ENCODE measurements around the gene TULP1. TPM values are rescaled to one million over a fixed set of nuclear protein-coding genes. Genes with fewer than 3 reads are reported as not detected.

Gene TULP1
- total and polyA plus RNA-seq, 2 of the 13 experiments (the other 11 are each of a cell fraction or from before 2014, with no cell fraction given): not detected

DNA sequence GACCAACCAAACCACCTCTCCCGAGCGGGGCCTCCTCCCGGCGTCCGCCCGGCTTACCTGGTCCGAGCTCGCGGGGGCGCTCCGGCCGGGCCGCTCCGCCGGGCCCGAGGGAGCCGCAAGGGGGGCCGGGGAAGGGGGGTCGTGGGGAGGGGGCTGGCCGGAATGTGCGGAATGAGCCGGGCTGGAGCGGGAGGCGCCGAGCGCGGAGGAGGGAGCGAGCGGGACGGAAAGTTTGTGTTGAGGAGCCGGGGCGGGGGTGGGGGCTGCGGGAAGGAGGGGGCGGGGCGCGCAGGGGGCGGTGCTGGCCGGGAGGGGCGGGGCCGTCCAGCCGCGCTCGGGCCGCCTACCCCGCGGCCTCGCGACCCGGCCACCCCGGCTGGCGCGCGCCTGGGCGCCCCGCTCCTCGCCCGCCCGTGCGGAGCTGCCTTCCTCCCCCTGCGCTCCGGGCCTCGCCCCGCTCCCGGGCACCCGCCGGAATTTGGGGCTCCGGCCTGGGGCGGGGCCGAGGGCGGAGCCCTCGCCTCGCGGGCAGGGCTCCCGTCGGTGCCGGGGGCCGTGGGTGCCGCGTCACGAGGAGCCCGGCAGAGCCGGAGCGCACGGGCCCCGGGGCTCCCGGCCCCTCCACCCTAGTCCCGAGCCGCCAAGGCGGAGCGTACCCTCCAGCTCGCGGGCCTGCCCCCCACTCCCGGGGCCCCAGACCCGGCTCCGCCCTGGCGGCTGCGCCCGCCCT, 15.7 kb downstream of the TULP1 start, which contains the start of gene TEAD3 (continued):
- no peak for TF ChIP-seq NFIB (CRISPR knock-in tag; IDR thresholded peaks at IDR 0.05; ENCODE audit: borderline replicate concordance)
- TF ChIP-seq, protein P1, sequence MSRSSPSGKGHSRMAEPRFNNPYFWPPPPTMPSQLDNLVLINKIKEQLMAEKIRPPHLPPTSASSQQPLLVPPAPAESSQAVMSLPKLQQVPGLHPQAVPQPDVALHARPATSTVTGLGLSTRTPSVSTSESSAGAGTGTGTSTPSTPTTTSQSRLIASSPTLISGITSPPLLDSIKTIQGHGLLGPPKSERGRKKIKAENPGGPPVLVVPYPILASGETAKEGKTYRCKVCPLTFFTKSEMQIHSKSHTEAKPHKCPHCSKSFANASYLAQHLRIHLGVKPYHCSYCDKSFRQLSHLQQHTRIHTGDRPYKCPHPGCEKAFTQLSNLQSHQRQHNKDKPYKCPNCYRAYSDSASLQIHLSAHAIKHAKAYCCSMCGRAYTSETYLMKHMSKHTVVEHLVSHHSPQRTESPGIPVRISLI (CRISPR knock-in tag; IDR thresholded peaks at IDR 0.05; ENCODE audit: borderline replicate concordance): no peak
- no peak for TF ChIP-seq THYN1 (CRISPR knock-in tag; IDR thresholded peaks at IDR 0.05; ENCODE audit: borderline replicate concordance, low read depth)
- TF ChIP-seq, protein P2, sequence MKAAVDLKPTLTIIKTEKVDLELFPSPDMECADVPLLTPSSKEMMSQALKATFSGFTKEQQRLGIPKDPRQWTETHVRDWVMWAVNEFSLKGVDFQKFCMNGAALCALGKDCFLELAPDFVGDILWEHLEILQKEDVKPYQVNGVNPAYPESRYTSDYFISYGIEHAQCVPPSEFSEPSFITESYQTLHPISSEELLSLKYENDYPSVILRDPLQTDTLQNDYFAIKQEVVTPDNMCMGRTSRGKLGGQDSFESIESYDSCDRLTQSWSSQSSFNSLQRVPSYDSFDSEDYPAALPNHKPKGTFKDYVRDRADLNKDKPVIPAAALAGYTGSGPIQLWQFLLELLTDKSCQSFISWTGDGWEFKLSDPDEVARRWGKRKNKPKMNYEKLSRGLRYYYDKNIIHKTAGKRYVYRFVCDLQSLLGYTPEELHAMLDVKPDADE (CRISPR knock-in tag; IDR thresholded peaks at IDR 0.05): no peak
- TF ChIP-seq SIX1 (CRISPR knock-in tag; IDR thresholded peaks at IDR 0.05; ENCODE audit: borderline replicate concordance): no peak
- TF ChIP-seq, protein P3, sequence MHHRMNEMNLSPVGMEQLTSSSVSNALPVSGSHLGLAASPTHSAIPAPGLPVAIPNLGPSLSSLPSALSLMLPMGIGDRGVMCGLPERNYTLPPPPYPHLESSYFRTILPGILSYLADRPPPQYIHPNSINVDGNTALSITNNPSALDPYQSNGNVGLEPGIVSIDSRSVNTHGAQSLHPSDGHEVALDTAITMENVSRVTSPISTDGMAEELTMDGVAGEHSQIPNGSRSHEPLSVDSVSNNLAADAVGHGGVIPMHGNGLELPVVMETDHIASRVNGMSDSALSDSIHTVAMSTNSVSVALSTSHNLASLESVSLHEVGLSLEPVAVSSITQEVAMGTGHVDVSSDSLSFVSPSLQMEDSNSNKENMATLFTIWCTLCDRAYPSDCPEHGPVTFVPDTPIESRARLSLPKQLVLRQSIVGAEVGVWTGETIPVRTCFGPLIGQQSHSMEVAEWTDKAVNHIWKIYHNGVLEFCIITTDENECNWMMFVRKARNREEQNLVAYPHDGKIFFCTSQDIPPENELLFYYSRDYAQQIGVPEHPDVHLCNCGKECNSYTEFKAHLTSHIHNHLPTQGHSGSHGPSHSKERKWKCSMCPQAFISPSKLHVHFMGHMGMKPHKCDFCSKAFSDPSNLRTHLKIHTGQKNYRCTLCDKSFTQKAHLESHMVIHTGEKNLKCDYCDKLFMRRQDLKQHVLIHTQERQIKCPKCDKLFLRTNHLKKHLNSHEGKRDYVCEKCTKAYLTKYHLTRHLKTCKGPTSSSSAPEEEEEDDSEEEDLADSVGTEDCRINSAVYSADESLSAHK (CRISPR knock-in tag; IDR thresholded peaks at IDR 0.05; ENCODE audit: borderline replicate concordance): no peak
- TF ChIP-seq ZNF335 (CRISPR knock-in tag; IDR thresholded peaks at IDR 0.05): no peak
- no peak for TF ChIP-seq ZSCAN25 (CRISPR knock-in tag; IDR thresholded peaks at IDR 0.05)
- TF ChIP-seq, protein P4, sequence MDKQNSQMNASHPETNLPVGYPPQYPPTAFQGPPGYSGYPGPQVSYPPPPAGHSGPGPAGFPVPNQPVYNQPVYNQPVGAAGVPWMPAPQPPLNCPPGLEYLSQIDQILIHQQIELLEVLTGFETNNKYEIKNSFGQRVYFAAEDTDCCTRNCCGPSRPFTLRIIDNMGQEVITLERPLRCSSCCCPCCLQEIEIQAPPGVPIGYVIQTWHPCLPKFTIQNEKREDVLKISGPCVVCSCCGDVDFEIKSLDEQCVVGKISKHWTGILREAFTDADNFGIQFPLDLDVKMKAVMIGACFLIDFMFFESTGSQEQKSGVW (CRISPR knock-in tag; IDR thresholded peaks at IDR 0.05; ENCODE audit: borderline replicate concordance): no peak
- no peak for TF ChIP-seq NONO (IDR thresholded peaks at IDR 0.05)
- TF ChIP-seq NONO (CRISPR knock-in tag; conservative IDR thresholded peaks at IDR 0.05): no peak
- no peak for TF ChIP-seq SMARCC2 (IDR thresholded peaks at IDR 0.05)
- TF ChIP-seq, protein P5, sequence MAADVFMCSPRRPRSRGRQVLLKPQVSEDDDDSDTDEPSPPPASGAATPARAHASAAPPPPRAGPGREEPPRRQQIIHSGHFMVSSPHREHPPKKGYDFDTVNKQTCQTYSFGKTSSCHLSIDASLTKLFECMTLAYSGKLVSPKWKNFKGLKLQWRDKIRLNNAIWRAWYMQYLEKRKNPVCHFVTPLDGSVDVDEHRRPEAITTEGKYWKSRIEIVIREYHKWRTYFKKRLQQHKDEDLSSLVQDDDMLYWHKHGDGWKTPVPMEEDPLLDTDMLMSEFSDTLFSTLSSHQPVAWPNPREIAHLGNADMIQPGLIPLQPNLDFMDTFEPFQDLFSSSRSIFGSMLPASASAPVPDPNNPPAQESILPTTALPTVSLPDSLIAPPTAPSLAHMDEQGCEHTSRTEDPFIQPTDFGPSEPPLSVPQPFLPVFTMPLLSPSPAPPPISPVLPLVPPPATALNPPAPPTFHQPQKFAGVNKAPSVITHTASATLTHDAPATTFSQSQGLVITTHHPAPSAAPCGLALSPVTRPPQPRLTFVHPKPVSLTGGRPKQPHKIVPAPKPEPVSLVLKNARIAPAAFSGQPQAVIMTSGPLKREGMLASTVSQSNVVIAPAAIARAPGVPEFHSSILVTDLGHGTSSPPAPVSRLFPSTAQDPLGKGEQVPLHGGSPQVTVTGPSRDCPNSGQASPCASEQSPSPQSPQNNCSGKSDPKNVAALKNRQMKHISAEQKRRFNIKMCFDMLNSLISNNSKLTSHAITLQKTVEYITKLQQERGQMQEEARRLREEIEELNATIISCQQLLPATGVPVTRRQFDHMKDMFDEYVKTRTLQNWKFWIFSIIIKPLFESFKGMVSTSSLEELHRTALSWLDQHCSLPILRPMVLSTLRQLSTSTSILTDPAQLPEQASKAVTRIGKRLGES (CRISPR knock-in tag; IDR thresholded peaks at IDR 0.05; ENCODE audit: borderline replicate concordance): no peak
- TF ChIP-seq ZNF775 (CRISPR knock-in tag; IDR thresholded peaks at IDR 0.05; ENCODE audit: borderline replicate concordance): no peak
- no peak for TF ChIP-seq PTBP1 (IDR thresholded peaks at IDR 0.05; ENCODE audit: low read depth, low read length, poor library complexity, severe bottlenecking)
- TF ChIP-seq, protein P6, sequence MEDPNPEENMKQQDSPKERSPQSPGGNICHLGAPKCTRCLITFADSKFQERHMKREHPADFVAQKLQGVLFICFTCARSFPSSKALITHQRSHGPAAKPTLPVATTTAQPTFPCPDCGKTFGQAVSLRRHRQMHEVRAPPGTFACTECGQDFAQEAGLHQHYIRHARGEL (CRISPR knock-in tag; IDR thresholded peaks at IDR 0.05): no peak
- TF ChIP-seq KMT2A (CRISPR knock-in tag; IDR thresholded peaks at IDR 0.05): no peak
- no peak for TF ChIP-seq ZKSCAN5 (CRISPR knock-in tag; IDR thresholded peaks at IDR 0.05)
- TF ChIP-seq ZNF207 (IDR thresholded peaks at IDR 0.05; ENCODE audit: borderline replicate concordance): no peak
